HepG2 (cell line): ENCODE measurements around the gene DUS2. TPM values are rescaled to one million over a fixed set of nuclear protein-coding genes. Genes with fewer than 3 reads are reported as not detected.

Experiments
- DPF2 ChIP-seq: sonication (generic); formaldehyde crosslinking; IDR thresholded peaks from 2 replicates; pipeline ENCODE4 v1.4.0; 2020; ENCODE audit warnings: mild to moderate bottlenecking, low read depth, missing genetic modification reagents, borderline replicate concordance
- GABPB1 ChIP-seq: IDR thresholded peaks from 2 replicates; pipeline ENCODE4 v1.6.1; 2016; ENCODE audit warnings: mild to moderate bottlenecking, missing genetic modification reagents, moderate library complexity, missing compliant biosample characterization
- GLI4 ChIP-seq: sonication (generic); formaldehyde crosslinking; IDR thresholded peaks from 2 replicates; pipeline ENCODE4 v1.5.1; 2020; ENCODE audit warnings: missing genetic modification reagents, mild to moderate bottlenecking, moderate library complexity, borderline replicate concordance
- HNRNPLL ChIP-seq: fragments of 200-400 bp; formaldehyde crosslinking; IDR thresholded peaks from 2 replicates; pipeline ENCODE4 v1.6.1; 2017; ENCODE audit warnings: mild to moderate bottlenecking, low read depth, low read length; ENCODE audit not compliant: poor library complexity, severe bottlenecking
- ZBTB8A ChIP-seq: sonication (generic); formaldehyde crosslinking; IDR thresholded peaks from 2 replicates; pipeline ENCODE4 v1.4.0; 2020; ENCODE audit warnings: mild to moderate bottlenecking, low read depth, missing genetic modification reagents, borderline replicate concordance
- ZNF614 ChIP-seq: IDR thresholded peaks from 2 replicates; pipeline ENCODE4 v1.6.1; 2018; ENCODE audit warnings: missing biosample characterization, missing genetic modification reagents, inconsistent platforms, borderline replicate concordance
- ZNF788 ChIP-seq: sonication (generic); formaldehyde crosslinking; IDR thresholded peaks from 2 replicates; pipeline ENCODE4 v1.5.0; 2020; ENCODE audit warnings: mild to moderate bottlenecking, missing genetic modification reagents, borderline replicate concordance
- polyA plus RNA-seq, 8 experiments: library from polyadenylated mRNA; depleted of rRNA in 3 of 8; stranded (reverse) in 7 of 8; unstranded in 1 of 8; fragments of >200 nt; fragmentation: Illumina TruSeq in 4 of 8; extraction: Trizol in 4 of 8; gene quantifications; 2 replicates each; pipeline versions ENCODE4 v1.2.1 to v1.2.3, GENCODE V29; 2011 to 2016; ENCODE audit warnings: low read depth in 4 of 8, missing spikeins in 1 of 8, mixed read lengths in 1 of 8; ENCODE audit not compliant: insufficient read depth in 1 of 8
- total RNA-seq, 5 experiments: library from RNA; depleted of rRNA; stranded (reverse); fragments of >200 nt; fragmentation: Illumina TruSeq; extraction: Trizol; gene quantifications; 2 replicates each; pipeline ENCODE4 v1.2.3, GENCODE V29; 2016; ENCODE audit warnings: low read depth in 1 of 5
- TF ChIP-seq, protein P1 (sequence below): sonication (generic); formaldehyde crosslinking; IDR thresholded peaks from 2 replicates; pipeline ENCODE4 v1.4.0; 2020; ENCODE audit warnings: mild to moderate bottlenecking, missing genetic modification reagents
- TF ChIP-seq, protein P2 (sequence below): sonication (generic); formaldehyde crosslinking; IDR thresholded peaks from 2 replicates; pipeline ENCODE4 v1.4.0; 2020; ENCODE audit warnings: missing genetic modification reagents
- TF ChIP-seq, protein P3 (sequence below): sonication (generic); formaldehyde crosslinking; IDR thresholded peaks from 2 replicates; pipeline ENCODE4 v1.4.0; 2020; ENCODE audit warnings: mild to moderate bottlenecking, missing genetic modification reagents
- TF ChIP-seq, protein P4 (sequence below): IDR thresholded peaks from 2 replicates; pipeline ENCODE4 v1.6.1; 2016; ENCODE audit warnings: low read depth, missing genetic modification reagents, missing compliant biosample characterization
- TF ChIP-seq, protein P5 (sequence below): sonication (generic); formaldehyde crosslinking; IDR thresholded peaks from 2 replicates; pipeline ENCODE4 v1.4.0; 2020; ENCODE audit warnings: missing genetic modification reagents
- TF ChIP-seq, protein P6 (sequence below): IDR thresholded peaks from 2 replicates; pipeline ENCODE4 v1.6.1; 2016; ENCODE audit warnings: missing compliant biosample characterization, missing genetic modification reagents, borderline replicate concordance
- TF ChIP-seq, protein P7 (sequence below): sonication (generic); formaldehyde crosslinking; IDR thresholded peaks from 2 replicates; pipeline ENCODE4 v1.9.0; 2021; ENCODE audit warnings: missing genetic modification reagents, mild to moderate bottlenecking, borderline replicate concordance

DUS2 gene
- total and polyA plus RNA-seq, 2 of the 13 experiments (the other 11 are each of a cell fraction or from before 2014, with no cell fraction given), result 17.8 to 25.1 TPM

DNA sequence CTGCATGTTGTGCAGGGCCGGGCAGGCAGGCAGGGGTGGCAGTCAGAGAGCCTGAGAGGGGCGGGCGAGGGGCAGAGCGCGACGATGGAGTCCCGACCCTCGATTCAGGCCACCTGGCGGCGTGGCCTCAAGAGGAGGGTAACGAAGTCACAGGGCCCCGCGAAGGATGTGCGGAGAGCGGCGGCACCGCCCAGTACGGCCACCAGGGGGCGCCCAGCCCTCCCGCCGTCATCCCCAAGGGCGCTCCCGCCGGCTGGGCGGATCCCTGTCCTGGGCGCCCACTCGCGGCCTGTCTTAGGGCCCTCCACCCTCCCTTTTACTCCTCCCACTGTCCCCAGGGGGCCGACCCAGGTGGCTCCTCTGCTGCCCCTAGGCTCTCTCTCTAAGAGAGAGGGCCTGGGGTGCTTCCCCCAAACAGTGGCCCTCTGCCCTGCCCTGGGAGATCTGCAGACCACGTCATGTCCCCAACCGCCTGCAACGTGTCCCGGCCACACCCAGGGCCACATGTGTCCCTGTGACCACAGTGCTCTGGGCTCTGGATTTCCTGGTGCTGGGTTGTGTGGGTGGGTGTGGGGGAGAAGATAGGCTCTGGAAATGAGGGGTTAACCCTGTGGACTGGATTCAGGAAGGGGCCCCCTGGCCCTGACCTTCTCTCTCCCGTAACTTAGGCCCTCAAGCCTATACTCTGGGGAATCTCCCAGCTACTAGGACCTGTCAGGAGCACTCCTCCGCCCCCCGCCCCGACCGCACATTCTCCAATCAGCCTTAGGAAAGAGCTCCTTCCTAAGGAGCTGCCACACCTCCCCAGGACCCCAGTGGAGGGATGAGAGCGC lies 29.7 kb upstream of the DUS2 start (continued):
- TF ChIP-seq, protein P1, sequence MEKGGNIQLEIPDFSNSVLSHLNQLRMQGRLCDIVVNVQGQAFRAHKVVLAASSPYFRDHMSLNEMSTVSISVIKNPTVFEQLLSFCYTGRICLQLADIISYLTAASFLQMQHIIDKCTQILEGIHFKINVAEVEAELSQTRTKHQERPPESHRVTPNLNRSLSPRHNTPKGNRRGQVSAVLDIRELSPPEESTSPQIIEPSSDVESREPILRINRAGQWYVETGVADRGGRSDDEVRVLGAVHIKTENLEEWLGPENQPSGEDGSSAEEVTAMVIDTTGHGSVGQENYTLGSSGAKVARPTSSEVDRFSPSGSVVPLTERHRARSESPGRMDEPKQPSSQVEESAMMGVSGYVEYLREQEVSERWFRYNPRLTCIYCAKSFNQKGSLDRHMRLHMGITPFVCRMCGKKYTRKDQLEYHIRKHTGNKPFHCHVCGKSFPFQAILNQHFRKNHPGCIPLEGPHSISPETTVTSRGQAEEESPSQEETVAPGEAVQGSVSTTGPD (CRISPR knock-in tag), result no peak
- TF ChIP-seq ZBTB8A (CRISPR knock-in tag), result no peak
- TF ChIP-seq, protein P2, sequence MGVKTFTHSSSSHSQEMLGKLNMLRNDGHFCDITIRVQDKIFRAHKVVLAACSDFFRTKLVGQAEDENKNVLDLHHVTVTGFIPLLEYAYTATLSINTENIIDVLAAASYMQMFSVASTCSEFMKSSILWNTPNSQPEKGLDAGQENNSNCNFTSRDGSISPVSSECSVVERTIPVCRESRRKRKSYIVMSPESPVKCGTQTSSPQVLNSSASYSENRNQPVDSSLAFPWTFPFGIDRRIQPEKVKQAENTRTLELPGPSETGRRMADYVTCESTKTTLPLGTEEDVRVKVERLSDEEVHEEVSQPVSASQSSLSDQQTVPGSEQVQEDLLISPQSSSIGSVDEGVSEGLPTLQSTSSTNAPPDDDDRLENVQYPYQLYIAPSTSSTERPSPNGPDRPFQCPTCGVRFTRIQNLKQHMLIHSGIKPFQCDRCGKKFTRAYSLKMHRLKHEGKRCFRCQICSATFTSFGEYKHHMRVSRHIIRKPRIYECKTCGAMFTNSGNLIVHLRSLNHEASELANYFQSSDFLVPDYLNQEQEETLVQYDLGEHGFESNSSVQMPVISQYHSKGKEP, result no peak
- peak; percentile 92 for TF ChIP-seq GLI4 (CRISPR knock-in tag)
- TF ChIP-seq, protein P3, sequence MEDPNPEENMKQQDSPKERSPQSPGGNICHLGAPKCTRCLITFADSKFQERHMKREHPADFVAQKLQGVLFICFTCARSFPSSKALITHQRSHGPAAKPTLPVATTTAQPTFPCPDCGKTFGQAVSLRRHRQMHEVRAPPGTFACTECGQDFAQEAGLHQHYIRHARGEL (CRISPR knock-in tag), result no peak
- TF ChIP-seq, protein P4, sequence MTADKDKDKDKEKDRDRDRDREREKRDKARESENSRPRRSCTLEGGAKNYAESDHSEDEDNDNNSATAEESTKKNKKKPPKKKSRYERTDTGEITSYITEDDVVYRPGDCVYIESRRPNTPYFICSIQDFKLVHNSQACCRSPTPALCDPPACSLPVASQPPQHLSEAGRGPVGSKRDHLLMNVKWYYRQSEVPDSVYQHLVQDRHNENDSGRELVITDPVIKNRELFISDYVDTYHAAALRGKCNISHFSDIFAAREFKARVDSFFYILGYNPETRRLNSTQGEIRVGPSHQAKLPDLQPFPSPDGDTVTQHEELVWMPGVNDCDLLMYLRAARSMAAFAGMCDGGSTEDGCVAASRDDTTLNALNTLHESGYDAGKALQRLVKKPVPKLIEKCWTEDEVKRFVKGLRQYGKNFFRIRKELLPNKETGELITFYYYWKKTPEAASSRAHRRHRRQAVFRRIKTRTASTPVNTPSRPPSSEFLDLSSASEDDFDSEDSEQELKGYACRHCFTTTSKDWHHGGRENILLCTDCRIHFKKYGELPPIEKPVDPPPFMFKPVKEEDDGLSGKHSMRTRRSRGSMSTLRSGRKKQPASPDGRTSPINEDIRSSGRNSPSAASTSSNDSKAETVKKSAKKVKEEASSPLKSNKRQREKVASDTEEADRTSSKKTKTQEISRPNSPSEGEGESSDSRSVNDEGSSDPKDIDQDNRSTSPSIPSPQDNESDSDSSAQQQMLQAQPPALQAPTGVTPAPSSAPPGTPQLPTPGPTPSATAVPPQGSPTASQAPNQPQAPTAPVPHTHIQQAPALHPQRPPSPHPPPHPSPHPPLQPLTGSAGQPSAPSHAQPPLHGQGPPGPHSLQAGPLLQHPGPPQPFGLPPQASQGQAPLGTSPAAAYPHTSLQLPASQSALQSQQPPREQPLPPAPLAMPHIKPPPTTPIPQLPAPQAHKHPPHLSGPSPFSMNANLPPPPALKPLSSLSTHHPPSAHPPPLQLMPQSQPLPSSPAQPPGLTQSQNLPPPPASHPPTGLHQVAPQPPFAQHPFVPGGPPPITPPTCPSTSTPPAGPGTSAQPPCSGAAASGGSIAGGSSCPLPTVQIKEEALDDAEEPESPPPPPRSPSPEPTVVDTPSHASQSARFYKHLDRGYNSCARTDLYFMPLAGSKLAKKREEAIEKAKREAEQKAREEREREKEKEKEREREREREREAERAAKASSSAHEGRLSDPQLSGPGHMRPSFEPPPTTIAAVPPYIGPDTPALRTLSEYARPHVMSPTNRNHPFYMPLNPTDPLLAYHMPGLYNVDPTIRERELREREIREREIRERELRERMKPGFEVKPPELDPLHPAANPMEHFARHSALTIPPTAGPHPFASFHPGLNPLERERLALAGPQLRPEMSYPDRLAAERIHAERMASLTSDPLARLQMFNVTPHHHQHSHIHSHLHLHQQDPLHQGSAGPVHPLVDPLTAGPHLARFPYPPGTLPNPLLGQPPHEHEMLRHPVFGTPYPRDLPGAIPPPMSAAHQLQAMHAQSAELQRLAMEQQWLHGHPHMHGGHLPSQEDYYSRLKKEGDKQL, result no peak
- peak; percentile 89; the same call in 1 of the 2 replicates for TF ChIP-seq ZNF788 (CRISPR knock-in tag)
- TF ChIP-seq, protein P5, sequence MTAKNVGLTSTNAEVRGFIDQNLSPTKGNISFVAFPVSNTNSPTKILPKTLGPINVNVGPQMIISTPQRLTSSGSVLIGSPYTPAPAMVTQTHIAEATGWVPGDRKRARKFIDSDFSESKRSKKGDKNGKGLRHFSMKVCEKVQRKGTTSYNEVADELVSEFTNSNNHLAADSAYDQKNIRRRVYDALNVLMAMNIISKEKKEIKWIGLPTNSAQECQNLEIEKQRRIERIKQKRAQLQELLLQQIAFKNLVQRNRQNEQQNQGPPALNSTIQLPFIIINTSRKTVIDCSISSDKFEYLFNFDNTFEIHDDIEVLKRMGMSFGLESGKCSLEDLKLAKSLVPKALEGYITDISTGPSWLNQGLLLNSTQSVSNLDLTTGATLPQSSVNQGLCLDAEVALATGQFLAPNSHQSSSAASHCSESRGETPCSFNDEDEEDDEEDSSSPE (CRISPR knock-in tag), result peak; percentile 92
- TF ChIP-seq, protein P6, sequence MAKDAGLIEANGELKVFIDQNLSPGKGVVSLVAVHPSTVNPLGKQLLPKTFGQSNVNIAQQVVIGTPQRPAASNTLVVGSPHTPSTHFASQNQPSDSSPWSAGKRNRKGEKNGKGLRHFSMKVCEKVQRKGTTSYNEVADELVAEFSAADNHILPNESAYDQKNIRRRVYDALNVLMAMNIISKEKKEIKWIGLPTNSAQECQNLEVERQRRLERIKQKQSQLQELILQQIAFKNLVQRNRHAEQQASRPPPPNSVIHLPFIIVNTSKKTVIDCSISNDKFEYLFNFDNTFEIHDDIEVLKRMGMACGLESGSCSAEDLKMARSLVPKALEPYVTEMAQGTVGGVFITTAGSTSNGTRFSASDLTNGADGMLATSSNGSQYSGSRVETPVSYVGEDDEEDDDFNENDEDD (CRISPR knock-in tag), result peak; percentile 86
- TF ChIP-seq GABPB1 (CRISPR knock-in tag), result peak; percentile 82
- TF ChIP-seq, protein P7, sequence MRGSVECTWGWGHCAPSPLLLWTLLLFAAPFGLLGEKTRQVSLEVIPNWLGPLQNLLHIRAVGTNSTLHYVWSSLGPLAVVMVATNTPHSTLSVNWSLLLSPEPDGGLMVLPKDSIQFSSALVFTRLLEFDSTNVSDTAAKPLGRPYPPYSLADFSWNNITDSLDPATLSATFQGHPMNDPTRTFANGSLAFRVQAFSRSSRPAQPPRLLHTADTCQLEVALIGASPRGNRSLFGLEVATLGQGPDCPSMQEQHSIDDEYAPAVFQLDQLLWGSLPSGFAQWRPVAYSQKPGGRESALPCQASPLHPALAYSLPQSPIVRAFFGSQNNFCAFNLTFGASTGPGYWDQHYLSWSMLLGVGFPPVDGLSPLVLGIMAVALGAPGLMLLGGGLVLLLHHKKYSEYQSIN, result no peak
- peak; percentile 64 for TF ChIP-seq HNRNPLL
- TF ChIP-seq ZNF614 (CRISPR knock-in tag), result peak; percentile 85; the same call in 1 of the 2 replicates
- no peak for TF ChIP-seq DPF2
